ENCODE measurements around the gene NARS2. TPM values are rescaled to one million over a fixed set of nuclear protein-coding genes. Genes with fewer than 3 reads are reported as not detected.

The NARS2 gene
- total and polyA plus RNA-seq, 2 experiments from 2014 or later: 10.9 to 13.0 TPM

- Histone ChIP-seq H3K9me3 (ENCODE audit: low read depth) (no peaks in the 10 kb centered on the region), H3F3A (ENCODE audit: insufficient read depth) (no peaks in the 10 kb centered on the region), H4K20me1 (ENCODE audit: insufficient read depth) (no peaks in the 10 kb centered on the region), H3K4me3 (no peak overlapping the region), H3K9ac (no peak overlapping the region), H3K36me3 (ENCODE audit: low read depth) (no peaks in the 10 kb centered on the region), H3K4me1 (ENCODE audit: insufficient read depth) (no peaks in the 10 kb centered on the region), H3K9me2 (ENCODE audit: insufficient read depth) (no peaks in the 10 kb centered on the region), H3K79me2 (ENCODE audit: insufficient read depth) (no peaks in the 10 kb centered on the region), H3K27me3 (replicated peaks; ENCODE audit: insufficient read depth) (no peaks in the 10 kb centered on the region), H3K4me2 (ENCODE audit: unreplicated experiment) (no peak overlapping the region), H3K27ac (no peak overlapping the region), H2AFZ (no peak overlapping the region)
- TF ChIP-seq EZH2phosphoT487 (IDR thresholded peaks at IDR 0.05; ENCODE audit: insufficient read depth, low read depth): no peak
- no peak for TF ChIP-seq EZH2 (IDR thresholded peaks at IDR 0.05; ENCODE audit: insufficient read depth, poor library complexity, severe bottlenecking)
- WGBS, 2 experiments (ENCODE audit: low coverage in 1 of 2, low lambda C conversion rate in 2 of 2, missing lambda C conversion rate in 2 of 2): 100% methylated on average over 1 of the region's 1 CpG
- in situ Hi-C loops (cut with MboI): no loop called here
- DNase-seq: no peak
Observed at GRCh38 chr11:78444726-78445125, 129.9 kb downstream of the NARS2 start.

- Histone ChIP-seq H3F3A (ENCODE audit: insufficient read depth) (no peaks in the 10 kb centered on the region), H2AFZ (no peak overlapping the region), H3K4me3 (no peak overlapping the region), H3K36me3 (ENCODE audit: low read depth) (no peaks in the 10 kb centered on the region), H3K27ac (no peak overlapping the region), H3K9me3 (ENCODE audit: low read depth) (no peaks in the 10 kb centered on the region), H3K79me2 (ENCODE audit: insufficient read depth) (no peaks in the 10 kb centered on the region), H3K9ac (no peak overlapping the region), H3K27me3 (replicated peaks; ENCODE audit: insufficient read depth) (no peaks in the 10 kb centered on the region), H3K4me2 (ENCODE audit: unreplicated experiment) (no peak overlapping the region), H3K9me2 (ENCODE audit: insufficient read depth) (no peaks in the 10 kb centered on the region), H4K20me1 (ENCODE audit: insufficient read depth) (no peaks in the 10 kb centered on the region), H3K4me1 (ENCODE audit: insufficient read depth) (no peaks in the 10 kb centered on the region)
- WGBS, 2 experiments (ENCODE audit: low coverage in 1 of 2, low lambda C conversion rate in 2 of 2, missing lambda C conversion rate in 2 of 2): 94 to 95% methylated on average over 4 of the region's 4 CpGs
- in situ Hi-C loops (cut with MboI): no loop called here
- no peak for DNase-seq
- TF ChIP-seq EZH2 (IDR thresholded peaks at IDR 0.05; ENCODE audit: insufficient read depth, poor library complexity, severe bottlenecking) (no peak), EZH2phosphoT487 (IDR thresholded peaks at IDR 0.05; ENCODE audit: insufficient read depth, low read depth) (no peak)
Observed at GRCh38 chr11:78441956-78442355, 132.7 kb downstream of the NARS2 start.

GRCh38 chr11:78438298-78438975 is 136.2 kb downstream of the NARS2 start:
- Histone ChIP-seq H3K9ac (no peak overlapping the region), H3K4me1 (ENCODE audit: insufficient read depth) (no peaks in the 10 kb centered on the region), H4K20me1 (ENCODE audit: insufficient read depth) (no peaks in the 10 kb centered on the region), H3K4me2 (ENCODE audit: unreplicated experiment) (no peak overlapping the region), H3F3A (ENCODE audit: insufficient read depth) (no peaks in the 10 kb centered on the region), H3K9me3 (ENCODE audit: low read depth) (no peaks in the 10 kb centered on the region), H3K27ac (no peak overlapping the region), H3K79me2 (ENCODE audit: insufficient read depth) (no peaks in the 10 kb centered on the region), H3K4me3 (no peak overlapping the region), H3K36me3 (ENCODE audit: low read depth) (no peaks in the 10 kb centered on the region), H3K9me2 (ENCODE audit: insufficient read depth) (no peaks in the 10 kb centered on the region), H3K27me3 (replicated peaks; ENCODE audit: insufficient read depth) (no peaks in the 10 kb centered on the region), H2AFZ (no peak overlapping the region)
- no peak for DNase-seq
- in situ Hi-C loops (cut with MboI): no loop called here
- TF ChIP-seq EZH2phosphoT487 (IDR thresholded peaks at IDR 0.05; ENCODE audit: insufficient read depth, low read depth): no peak
- TF ChIP-seq EZH2 (IDR thresholded peaks at IDR 0.05; ENCODE audit: insufficient read depth, poor library complexity, severe bottlenecking): no peak
- 66% methylated on average over 5 of the region's 5 CpGs for WGBS, 2 experiments (ENCODE audit: low coverage in 1 of 2, low lambda C conversion rate in 2 of 2, missing lambda C conversion rate in 2 of 2)

- H4K20me1 ChIP-seq (ENCODE audit: insufficient read depth): no peaks in the 10 kb centered on the region
- H3K4me2 ChIP-seq (ENCODE audit: unreplicated experiment): no peak overlapping the region
- no peak overlapping the region for H3K27ac ChIP-seq
- H3K9ac ChIP-seq: no peak overlapping the region
- H2AFZ ChIP-seq: no peak overlapping the region
- H3K79me2 ChIP-seq (ENCODE audit: insufficient read depth): no peaks in the 10 kb centered on the region
- in situ Hi-C loops (cut with MboI): no loop called here
- H3K9me2 ChIP-seq (ENCODE audit: insufficient read depth): no peaks in the 10 kb centered on the region
- no peaks in the 10 kb centered on the region for H3F3A ChIP-seq (ENCODE audit: insufficient read depth)
- no peak for DNase-seq
- TF ChIP-seq EZH2 (IDR thresholded peaks at IDR 0.05; ENCODE audit: insufficient read depth, poor library complexity, severe bottlenecking) (no peak), EZH2phosphoT487 (IDR thresholded peaks at IDR 0.05; ENCODE audit: insufficient read depth, low read depth) (no peak)
- no peaks in the 10 kb centered on the region for H3K9me3 ChIP-seq (ENCODE audit: low read depth)
- no peaks in the 10 kb centered on the region for H3K27me3 ChIP-seq (replicated peaks; ENCODE audit: insufficient read depth)
- WGBS, 2 experiments (ENCODE audit: low coverage in 1 of 2, low lambda C conversion rate in 2 of 2, missing lambda C conversion rate in 2 of 2): 89 to 98% methylated on average over 1 of the region's 1 CpG
- H3K36me3 ChIP-seq (ENCODE audit: low read depth): no peaks in the 10 kb centered on the region
- no peaks in the 10 kb centered on the region for H3K4me1 ChIP-seq (ENCODE audit: insufficient read depth)
- no peak overlapping the region for H3K4me3 ChIP-seq
Observed at GRCh38 chr11:78432956-78433355, 141.7 kb downstream of the NARS2 start.
